ENCODE results near the gene CHTF8.

The CHTF8 gene

DNA sequence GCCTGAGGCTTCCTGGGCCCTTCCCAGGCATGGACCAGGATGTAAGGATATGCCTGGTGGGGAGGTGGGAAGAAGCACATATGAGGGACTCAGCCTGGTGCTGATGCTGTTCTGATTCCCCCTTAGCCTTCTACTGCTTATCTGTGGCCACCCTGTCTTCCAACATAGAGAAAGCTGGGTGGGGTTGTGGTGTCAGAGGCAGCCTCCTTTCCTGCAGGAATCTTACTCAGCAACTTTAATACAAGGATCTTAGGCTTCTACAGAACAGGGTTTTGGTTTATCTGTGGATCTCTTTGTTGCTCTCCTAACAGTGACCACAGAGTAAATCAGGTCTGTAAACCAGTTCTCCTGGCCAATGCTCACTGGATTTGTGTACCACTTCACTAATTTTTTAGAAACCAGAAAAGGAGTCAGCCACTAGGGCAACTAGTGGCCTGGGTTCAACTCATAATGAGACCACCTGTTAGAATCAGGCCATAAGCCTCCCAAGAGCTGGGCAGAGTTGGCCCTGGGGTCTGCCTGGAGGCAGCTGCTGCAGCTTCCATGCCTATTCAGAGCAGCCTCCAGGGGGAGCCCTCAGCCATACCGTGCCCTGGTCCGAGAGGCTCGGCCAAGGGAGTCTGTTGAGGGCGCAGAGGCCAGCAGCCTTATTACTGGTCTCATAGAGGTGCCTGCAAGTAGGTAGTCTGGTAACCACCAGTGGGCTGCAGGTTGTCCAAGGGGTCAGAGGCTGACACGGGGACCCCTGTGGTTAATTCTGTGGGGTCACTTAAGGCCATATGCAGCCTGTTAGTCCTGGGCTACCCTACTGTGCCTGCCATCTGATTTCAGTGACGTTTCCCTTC, 19.9 kb downstream of the CHTF8 start:
- peak; percentile 43 for DNase-seq (ENCODE audit: low read depth)

DNA sequence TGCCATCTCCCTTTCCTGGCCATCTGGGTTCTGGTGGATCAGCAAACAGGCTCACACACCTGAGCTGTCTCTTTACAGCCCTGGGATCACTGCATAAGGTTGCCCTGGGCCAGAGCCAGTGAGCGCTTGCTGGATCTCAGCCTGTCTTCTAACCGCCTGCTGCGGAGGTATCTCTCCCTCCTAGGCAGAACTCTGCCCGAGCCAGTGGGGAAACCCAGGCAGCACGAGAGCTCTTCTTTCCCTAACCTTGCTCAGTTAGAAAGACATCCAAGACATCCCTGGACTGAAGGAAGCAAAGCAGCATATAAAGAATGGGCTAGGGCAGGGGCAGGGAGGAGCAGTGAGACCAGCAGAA, 20.5 kb downstream of the CHTF8 start:
- no peak for DNase-seq (ENCODE audit: low read depth)

DNA sequence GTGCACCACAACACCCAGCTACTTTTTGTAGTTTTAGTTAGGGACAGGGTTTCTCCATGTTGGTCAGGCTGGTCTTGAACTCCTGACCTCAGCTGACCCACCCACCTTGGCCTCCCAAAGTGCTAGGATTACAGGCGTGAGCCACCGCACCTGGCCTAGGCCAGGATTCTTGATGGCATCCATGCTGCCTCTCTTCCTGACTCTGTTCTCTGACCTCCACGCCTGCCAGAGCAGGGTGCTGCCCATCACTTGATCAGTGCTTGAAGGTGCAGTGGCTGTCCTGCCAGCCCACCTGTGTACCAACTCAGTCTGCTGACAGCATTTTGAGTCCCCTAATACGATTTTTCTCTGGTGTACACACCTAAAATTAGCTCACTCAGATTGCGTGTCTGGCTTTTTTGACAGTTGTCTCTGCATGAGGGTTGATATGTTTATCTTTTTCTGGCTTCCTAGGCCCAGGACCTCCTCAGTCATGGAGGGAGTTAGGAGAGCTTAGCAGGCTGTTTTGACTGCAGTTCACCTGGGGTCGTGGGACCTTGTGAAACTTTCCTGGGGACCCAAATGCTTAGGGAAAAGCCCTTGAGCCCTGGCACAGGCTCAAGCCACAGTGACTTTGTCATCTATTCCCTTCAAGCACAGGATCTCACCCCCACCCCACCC, 21.0 kb downstream of the CHTF8 start:
- DNase-seq (ENCODE audit: low read depth), result no peak

DNA sequence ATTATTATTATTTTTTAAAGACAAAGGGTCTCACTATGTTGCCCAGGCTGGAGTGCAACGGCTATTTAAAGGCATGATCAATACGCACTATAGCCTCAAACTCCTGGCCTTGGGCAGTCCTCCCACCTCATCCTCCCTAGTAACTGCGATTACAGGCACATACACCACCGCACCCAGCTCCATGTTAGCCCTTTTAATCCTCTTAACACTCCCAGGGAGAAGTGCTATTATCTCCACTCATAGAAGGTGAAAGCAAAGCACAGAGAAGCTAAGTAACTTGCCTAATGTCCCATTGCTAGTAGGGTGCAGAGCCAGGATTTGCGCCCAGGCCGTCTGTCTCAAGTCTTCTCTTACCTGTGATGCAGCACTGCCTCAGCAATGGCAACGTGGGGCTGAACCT, 22.0 kb downstream of the CHTF8 start:
- DNase-seq (ENCODE audit: low read depth), result no peak

DNA sequence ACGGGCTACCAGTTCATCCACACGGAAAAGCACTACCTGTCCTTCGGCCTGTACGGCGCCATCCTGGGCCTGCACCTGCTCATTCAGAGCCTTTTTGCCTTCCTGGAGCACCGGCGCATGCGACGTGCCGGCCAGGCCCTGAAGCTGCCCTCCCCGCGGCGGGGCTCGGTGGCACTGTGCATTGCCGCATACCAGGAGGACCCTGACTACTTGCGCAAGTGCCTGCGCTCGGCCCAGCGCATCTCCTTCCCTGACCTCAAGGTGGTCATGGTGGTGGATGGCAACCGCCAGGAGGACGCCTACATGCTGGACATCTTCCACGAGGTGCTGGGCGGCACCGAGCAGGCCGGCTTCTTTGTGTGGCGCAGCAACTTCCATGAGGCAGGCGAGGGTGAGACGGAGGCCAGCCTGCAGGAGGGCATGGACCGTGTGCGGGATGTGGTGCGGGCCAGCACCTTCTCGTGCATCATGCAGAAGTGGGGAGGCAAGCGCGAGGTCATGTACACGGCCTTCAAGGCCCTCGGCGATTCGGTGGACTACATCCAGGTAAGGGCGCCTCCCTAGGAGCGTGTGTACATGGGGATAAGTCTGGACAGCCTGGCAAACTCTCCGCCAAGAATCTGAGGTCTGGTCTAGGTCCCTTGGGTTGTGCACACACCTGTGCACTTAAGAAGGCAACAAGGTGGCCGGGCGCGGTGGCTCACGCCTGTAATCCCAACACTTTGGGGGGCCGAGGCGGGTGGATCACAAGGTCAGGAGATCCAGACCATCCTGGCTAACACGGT, 22.7 kb downstream of the CHTF8 start:
- DNase-seq (ENCODE audit: low read depth), result no peak

DNA sequence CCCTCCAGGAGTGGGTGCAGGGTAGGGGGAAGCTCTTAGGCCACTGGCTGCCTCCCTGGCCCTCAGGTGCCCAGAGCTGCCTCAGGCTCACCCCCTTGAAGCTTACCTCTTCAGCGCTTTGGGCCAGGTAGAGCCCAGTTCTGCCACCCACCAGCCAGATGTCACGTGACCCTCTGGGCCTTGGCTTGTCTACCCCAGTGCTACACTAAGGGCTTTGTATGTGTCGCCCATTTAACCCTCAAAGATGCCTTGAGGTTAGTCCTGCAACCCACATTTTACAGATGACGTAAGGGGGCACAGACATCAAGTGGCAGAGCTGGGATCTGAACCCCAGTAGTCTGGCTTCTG, 23.5 kb downstream of the CHTF8 start:
- no peak for DNase-seq (ENCODE audit: low read depth)

DNA sequence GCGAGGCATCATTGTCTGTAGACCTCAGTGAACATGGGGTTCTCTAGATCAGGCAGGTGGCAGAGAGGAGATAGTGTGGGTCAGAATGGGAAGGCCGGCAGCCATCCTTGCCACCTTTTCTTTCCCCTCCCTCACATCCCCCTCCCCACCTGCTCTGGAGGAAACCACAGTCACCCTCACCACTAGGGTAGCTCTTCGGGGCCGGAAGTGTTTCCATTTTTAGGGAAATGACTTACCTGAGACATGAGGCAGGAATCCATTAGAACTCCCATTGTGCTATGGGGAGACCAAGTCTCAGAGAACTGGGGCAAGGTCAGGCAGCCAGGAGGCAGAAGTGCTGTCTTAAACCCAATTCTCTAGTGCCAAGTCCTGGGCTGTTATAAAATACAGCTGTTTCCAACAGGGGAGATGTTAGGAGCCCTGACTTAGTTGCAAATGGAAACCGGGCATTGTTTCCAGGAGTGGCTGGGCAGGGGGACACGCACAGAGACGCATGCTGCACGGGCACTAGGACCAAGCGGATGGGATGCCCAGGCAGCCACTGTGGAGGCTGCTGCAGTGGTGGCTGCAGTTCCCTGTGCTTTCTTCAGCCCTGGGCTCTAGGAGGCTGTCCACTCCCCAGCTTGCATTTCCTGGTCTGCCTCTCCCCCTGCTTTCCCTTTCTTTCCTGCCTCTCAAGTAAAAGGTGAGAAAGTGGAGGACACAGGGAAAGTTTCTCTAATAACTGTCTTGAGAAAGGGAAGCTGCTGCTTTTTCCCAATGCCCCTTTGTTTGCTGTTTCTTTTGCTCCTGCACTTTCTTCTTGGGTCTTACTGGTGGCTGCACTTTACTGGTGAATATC, 24.1 kb downstream of the CHTF8 start:
- no peak for DNase-seq (ENCODE audit: low read depth)

DNA sequence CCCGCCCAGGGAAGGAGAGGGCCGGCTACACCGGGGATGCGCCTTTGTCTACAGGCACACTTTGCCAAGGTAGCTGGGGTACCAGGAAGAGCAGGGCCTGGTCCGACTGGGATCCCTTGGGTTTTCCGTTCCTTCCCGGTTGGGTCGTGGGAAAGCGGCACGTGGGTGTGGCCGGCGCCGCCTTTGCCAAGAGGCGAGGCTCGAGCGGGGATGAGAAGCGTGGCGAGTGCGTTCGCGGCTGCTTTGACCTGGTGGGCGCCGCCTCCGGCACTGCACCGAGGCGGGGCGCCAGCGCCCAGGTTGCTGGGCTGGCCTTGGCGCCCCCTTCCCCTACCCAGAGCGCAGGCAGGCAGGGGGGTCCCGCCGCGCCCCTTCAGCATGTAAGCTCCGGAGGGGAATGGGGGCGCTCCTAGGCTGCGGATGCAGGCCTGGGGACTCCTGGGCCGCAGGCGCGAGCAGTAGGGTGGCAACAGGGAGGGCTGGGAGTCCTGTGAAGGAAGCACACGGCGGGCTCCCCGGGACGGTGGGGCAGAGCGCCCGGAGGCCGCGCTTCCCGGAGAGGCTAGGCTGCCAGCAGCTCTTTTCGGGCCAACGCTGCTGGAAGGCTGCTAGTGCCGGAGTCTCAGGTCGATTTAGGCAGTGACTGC, 24.9 kb downstream of the CHTF8 start:
- DNase-seq (ENCODE audit: low read depth), result no peak

DNA sequence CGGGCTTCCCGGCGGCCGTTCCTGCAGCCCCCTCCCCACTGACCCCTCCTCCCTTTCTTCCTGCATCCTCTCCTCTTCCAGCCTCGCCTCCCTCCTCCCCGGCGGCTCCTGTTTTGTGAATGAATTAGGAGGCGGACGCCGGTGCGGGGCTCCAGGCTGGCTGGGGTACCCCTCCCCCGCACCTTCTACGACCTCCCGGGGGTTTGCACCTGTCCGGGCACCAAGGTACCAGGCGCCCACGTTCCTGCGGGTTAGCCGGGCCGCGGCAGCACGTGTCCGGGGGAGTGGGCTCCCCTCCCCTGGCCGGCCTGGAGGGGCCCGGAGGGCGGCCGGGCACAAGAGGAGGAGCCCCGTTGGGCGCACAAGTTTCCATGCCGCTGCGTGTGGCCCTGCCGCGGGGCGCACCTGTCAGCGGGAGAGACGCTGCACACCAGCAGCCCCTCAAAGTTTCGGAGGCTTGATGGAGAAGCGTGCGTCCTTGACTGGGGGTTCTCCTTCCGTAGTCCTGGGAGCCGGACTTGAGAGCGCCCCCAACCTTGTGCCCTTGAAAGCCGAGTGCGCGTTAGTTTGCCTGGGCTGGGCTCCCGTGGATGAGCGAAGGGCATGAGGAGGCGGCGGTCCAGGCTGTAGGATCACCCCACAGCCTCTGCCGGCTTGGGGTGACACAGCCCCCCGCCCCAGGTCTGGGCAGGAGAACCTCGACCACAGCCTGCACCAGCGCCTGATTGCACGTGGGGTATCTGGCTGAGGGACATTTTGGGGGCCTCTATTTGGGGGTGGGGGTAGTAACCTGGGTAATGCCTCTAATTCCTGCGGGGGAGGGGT, 25.7 kb downstream of the CHTF8 start:
- DNase-seq (ENCODE audit: low read depth), result no peak

DNA sequence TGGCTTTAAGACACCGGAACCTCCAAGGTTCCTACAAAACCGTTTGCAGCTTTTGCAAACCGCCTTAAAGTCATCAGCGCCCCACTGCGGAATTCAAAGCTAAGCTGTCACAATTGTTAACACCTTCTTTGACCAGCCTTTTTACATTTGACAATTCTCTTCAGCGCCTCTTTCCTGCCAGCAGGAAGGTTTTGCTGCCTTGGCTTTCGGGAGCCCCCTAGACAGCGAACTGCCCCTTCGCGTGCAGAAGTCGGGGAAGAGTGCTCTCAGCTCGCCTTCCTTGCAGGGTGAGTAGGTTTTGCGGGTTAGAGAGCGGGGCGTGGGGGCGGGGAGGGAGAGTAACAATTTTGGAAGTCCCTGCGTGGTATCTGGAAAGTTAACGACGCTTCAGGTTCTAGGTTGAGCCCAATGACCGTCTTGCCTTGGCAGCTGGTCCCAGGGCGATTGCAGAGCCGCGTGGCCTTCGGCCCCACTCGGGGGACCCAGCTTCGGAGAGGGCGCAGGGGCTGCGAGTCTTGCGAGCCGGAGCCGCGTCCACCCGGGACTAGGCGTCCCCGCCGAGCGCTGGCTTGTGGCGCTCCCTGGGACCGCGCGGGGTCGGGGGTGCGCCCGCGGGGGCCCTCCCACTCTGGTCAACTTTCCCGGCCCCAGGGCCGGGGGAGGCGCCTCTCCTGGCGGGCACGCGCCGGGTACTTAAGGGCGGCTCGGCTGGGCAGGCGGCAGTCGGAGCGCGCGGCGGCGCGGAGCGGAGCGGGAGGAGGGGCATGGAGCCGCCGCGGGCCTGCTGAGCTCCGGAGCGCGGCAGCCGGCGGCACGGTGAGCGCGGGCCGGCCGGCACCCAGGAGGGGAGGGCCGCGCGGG, 26.7 kb downstream of the CHTF8 start, which contains the start of gene HAS3:
HAS3 (plus strand) TSS at position 153 of the 861 bp plus-strand sequence. CDS start 3,743 bp downstream, outside the sequence.
- no peak for DNase-seq (ENCODE audit: low read depth)

DNA sequence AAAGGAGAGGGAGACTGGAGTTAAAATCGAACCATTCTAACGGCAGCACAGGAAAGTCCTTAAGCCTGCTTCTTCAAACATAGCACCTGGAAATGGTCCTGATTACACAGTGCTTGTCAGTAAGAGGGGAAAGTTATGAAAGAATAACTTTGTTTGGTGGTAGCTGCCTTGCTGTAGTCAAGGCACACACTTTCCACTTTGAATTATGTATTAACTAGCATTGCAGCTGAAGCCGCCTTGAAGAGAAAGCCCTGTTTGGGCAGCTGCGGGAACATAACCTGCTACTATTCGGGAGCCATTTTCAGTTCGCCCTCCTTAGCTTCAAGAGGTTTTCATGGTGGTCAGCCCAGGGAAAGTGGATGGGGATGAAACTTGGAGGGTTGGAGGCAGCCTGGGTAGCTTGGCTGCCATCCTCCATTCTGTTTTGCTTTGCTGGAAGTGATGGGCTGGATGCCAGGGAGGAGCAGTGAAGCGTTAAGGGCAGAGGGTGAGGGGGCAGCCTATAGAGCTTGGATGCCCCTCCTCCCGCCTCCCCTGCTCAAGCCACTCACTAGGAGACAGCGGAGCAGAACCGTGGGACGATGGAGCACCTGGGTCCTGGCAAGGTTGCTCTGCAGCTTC, 32.2 kb downstream of the CHTF8 start:
- DNase-seq (ENCODE audit: low read depth), result no peak

DNA sequence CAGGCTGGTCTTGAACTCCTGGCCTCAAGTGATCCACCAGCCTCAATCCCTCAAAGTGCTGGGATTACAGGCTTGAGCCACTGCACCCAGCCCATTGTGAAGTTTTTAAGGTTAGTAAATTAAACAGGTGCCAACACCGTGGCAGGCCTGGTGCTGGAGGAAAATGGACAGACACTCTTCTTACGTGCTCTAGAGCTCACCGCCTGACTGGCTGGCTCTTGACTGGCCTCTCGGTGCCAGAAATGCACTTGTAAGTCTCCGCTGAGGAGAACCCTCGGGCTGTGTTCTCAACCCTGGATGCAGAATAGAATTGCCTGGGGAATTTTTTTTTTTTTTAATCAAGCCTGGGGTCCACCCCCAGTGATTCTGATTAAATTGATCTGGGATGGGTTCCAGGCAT, 37.2 kb downstream of the CHTF8 start:
- no peak for DNase-seq (ENCODE audit: low read depth)

DNA sequence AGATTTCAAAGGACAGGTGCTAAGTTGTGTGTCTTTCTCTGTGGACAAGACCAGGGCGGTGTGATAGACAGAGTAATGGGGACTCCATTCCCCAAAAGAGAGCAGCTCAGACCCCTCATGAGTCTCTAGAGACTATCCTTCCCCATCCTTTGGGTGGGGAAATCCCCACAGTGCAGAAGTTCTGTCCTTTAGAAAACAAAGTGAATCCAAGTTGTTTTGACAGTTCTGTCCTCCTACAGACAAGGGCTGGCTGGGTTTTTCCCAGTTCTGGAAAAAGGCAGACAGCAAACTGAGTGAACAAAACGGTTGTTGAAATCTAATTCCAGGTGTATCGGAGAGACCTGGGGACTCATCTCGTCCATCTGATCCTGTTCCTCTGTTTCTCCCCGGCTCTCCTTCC, 37.9 kb downstream of the CHTF8 start:
- no peak for DNase-seq (ENCODE audit: low read depth)

DNA sequence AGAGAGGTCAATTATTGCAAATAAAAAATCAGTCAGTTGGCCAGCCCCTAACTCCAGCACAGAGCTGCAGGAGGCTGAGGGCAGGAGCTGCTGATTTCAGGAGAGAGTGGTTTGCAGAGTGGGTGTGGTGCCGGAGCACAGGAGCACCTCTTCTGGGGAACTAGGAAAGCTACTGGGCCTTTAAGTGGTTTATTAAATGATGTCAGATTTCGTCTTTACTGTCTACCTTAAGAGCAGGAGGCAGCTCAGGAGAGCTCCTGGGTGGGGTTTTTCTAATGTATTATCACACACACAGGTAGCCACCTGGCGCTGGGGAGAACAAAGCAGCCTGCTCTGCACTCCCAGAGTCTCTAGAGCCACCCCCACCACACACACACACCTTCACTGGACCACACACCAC, 38.4 kb downstream of the CHTF8 start:
- DNase-seq (ENCODE audit: low read depth), result no peak

DNA sequence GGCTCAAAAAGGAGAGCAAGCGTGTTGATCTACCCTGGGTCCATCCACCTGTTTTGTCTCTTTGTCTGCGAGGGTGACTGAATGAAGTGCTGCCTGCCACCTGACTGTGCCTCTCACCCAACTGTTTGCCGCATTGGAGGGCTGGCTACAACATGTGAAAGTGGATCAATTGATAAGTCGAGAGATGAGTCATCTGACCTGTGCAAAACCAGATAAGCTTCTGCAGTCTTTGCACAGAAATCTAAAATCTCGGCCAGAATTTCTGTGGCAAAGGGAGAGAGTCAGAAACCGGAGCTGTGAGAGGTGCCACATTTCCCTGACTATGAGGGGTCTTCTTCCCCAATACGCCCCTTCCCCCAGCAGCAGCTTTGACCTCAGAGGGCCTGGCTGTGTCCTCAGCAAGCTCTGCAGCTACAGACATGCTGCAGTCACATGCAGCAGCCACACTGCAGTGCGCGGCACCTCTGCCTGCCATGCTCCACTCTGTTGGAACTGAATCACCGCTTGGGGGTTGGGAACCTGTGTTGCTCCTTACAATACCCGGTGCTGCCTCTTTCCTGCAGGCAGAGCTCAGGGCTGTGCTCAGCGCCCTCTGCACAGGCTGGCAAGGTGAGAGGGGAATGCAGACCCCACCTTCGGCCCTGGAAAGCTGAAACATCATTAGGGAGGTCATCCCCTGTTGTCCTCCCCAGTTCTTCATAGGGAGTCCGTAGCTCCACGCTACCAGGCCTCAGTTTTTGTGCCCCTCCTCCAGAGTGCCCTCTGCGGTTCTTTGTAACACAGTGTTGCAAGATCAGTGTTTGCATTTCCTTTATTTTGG, 43.1 kb downstream of the CHTF8 start:
- DNase-seq (ENCODE audit: low read depth), result no peak

DNA sequence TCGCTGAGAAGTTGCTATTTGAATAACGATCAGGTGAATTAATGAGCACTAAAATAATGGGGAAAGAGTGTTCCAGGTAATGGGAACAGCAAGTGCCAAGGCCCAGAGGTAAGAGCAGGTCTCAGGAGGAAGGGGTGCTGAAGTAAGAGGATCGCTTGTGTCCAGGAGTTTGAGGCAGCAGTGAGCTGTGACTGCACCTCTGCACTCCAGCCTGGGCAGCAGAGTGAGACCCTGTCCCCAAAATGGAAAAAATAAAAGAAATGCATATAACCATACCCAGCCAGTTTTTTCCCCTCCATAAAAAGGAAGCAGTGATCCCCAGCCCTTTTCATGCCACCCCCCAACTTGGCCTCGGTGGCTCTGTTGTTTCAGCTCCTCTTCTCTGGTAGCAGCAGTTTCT, 43.7 kb downstream of the CHTF8 start:
- DNase-seq (ENCODE audit: low read depth), result no peak

DNA sequence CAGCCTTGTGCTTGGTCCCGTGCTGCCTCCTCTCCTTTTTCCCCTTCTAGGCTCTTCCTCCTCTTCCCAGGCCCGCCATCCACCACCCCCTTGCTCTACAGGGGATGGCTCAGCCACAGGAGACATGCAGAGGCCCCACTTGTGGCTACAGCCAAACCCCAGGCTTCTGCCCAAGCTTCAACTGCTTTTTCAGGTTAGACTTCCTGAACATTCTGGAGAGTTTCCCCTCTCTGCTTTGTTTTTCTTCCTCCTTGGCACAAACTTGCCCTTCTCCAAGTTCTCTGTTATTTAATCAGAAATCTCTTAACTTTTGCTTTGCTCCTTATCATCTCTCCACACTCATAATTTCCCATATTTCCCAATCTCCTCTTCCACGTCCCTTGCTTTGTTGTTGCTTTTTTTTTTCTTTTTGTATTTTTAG, 45.2 kb downstream of the CHTF8 start:
- DNase-seq (ENCODE audit: low read depth), result no peak

DNA sequence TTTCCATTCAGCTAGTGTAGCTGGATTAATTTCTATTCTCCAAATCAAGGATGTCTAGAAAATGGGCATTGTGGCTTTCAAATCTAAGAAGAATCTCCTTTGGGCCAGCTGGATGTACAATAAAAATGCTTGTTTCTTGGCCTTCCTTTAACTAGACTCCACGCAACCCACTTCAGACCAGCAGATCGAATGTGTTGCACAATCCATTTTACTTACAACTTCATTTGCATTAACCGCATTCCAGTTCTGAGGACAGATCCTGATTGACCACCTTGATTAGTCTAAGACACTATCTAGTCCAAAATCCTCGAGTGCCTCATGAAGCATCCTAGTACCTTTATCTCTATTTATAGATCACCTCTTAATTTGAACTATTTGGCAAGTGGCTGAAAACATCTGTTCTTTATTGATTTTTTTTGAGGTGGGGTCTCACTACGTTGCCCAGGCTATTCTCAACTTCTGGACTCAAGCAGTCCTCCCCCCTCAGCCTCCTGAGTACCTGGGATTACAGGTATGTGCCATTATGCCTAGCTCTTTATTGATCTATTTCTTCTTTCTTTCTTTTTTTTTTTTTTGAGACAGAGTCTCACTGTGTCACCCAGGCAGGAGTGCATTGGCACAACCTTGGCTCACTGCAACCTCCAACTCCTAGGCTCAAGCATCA, 47.2 kb downstream of the CHTF8 start:
- no peak for DNase-seq (ENCODE audit: low read depth)

Data from stimulated activated CD8-positive, alpha-beta memory T cell treated with anti-CD3 and anti-CD28 coated beads, Interleukin-4, amount 100 ng/mL, for 24 hours (primary cell).